ENCODE measurements around the gene OVAAL. TPM values are rescaled to one million over a fixed set of nuclear protein-coding genes. Genes with fewer than 3 reads are reported as not detected.

The OVAAL gene
- total and polyA plus RNA-seq, 2 of the 8 experiments (the other 6 are each of a cell fraction or from before 2014, with no cell fraction given): not detected

- no peak for TF ChIP-seq KDM4A (IDR thresholded peaks at IDR 0.05; ENCODE audit: low read depth, low read length, severe bottlenecking)
- TF ChIP-seq TAF1 (IDR thresholded peaks at IDR 0.05; ENCODE audit: low read depth, low read length): no peak
- TF ChIP-seq KDM5A (IDR thresholded peaks at IDR 0.05; ENCODE audit: low read length): no peak
- TF ChIP-seq GABPA (IDR thresholded peaks at IDR 0.05; ENCODE audit: borderline replicate concordance, insufficient read depth, low read length): no peak
- TF ChIP-seq MAFK (IDR thresholded peaks at IDR 0.05; ENCODE audit: low read depth, low read length): no peak
Observed at GRCh38 chr1:180515364-180515763, 43.4 kb upstream of the OVAAL start (continued).
